Natural killer cell treated with Interleukin-12 subunit alpha and Interleukin-12 subunit beta and Interleukin-15 and Interleukin-18, amount 100 ng/mL, for 72 hours (primary cell): Measurements from ENCODE around the gene ICA1. TPM values are rescaled to one million over a fixed set of nuclear protein-coding genes. Genes with fewer than 3 reads are reported as not detected.
"Not testable (repeated sequence)": the region's sequence is repeated elsewhere in the genome, so short reads cannot be mapped to it uniquely, and the experiment has no call there.

Experiments used
- ATAC-seq, 2 donors: fragments of 150-1000 bp; cut with Tn5 transposase in 1 of 2; sonication (Bioruptor Pico), chemical (Tn5 transposase) in 1 of 2; 2 replicates each; pipeline ENCODE4 v1.10.0; 2021
- DNase-seq: peaks from one replicate; pipeline ENCODE4 v3.0.0; 2022; ENCODE audit warnings: low spot score
- H3K27ac Mint-ChIP-seq, 2 donors: 1 replicate in 1 of 2; 2 replicates in 1 of 2; pipeline ENCODE4 v1.8.0; 2022; ENCODE audit warnings: mixed read lengths in 2 of 2, mild to moderate bottlenecking in 1 of 2, moderate library complexity in 1 of 2
- H3K27me3 Mint-ChIP-seq, 2 donors: 1 replicate in 1 of 2; 2 replicates in 1 of 2; pipeline ENCODE4 v1.8.0; 2022; ENCODE audit warnings: mixed read lengths in 2 of 2
- H3K36me3 Mint-ChIP-seq: one replicate; pipeline ENCODE4 v1.8.0; 2022; ENCODE audit warnings: mixed read lengths
- H3K4me1 Mint-ChIP-seq, 2 donors: 1 replicate in 1 of 2; 2 replicates in 1 of 2; pipeline ENCODE4 v1.8.0; 2022; ENCODE audit warnings: low read depth in 2 of 2, mixed read lengths in 2 of 2, mild to moderate bottlenecking in 1 of 2
- H3K4me3 Mint-ChIP-seq: one replicate; pipeline ENCODE4 v1.8.0; 2022; ENCODE audit warnings: mixed read lengths
- H3K9me3 Mint-ChIP-seq: 2 replicates; pipeline ENCODE4 v1.8.0; 2022; ENCODE audit warnings: mixed read lengths
- total RNA-seq, 2 donors: library from RNA; stranded (reverse); gene quantifications; one replicate each; pipeline ENCODE4 v1.2.3, GENCODE V29; 2022

The ICA1 gene
- total RNA-seq, 2 donors from 2014 or later, result 0.31 to 0.45 TPM

- DNase-seq, result no peak
- Mint-ChIP-seq H3K27ac (no peak overlapping the region), H3K9me3 (no peaks in the 10 kb centered on the region), H3K27me3 (peaks cover 10 to 26% of the 10 kb centered on the region in 2 donors), H3K36me3 (no peaks in the 10 kb centered on the region), H3K4me3 (no peak overlapping the region), H3K4me1 (peaks cover 3 to 4% of the 10 kb centered on the region in 2 donors)
- ATAC-seq, result no peak
Measured at GRCh38 chr7:8255680-8256655, 6.0 kb downstream of the ICA1 start.

GRCh38 chr7:8254667-8255066 is 7.3 kb downstream of the ICA1 start:
- ATAC-seq, result peak in 1 of 2 donors; percentile 36
- Mint-ChIP-seq H3K27ac (no peak overlapping the region), H3K9me3 (no peaks in the 10 kb centered on the region)

GRCh38 chr7:8254215-8254614 is 7.8 kb downstream of the ICA1 start:
- Mint-ChIP-seq H3K4me1 (no peaks in the 10 kb centered on the region), H3K9me3 (no peaks in the 10 kb centered on the region), H3K4me3 (no peak overlapping the region), H3K27me3 (peaks cover 5 to 8% of the 10 kb centered on the region in 2 donors), H3K27ac (no peak overlapping the region), H3K36me3 (no peaks in the 10 kb centered on the region)
- DNase-seq, result no peak
- no peak for ATAC-seq

More at GRCh38 chr7:8254667-8255066, 7.3 kb downstream of the ICA1 start:
- no peak for DNase-seq
- Mint-ChIP-seq H3K4me1 (no peaks in the 10 kb centered on the region), H3K4me3 (no peak overlapping the region), H3K36me3 (no peaks in the 10 kb centered on the region), H3K27me3 (peaks cover 7 to 13% of the 10 kb centered on the region in 2 donors)

- no peak for ATAC-seq
- no peaks in the 10 kb centered on the region for H3K4me1 Mint-ChIP-seq
- H3K27me3 Mint-ChIP-seq, result peaks cover 10 to 20% of the 10 kb centered on the region in 2 donors
- H3K9me3 Mint-ChIP-seq, result no peaks in the 10 kb centered on the region
- no peak overlapping the region for H3K27ac Mint-ChIP-seq
- DNase-seq, result no peak
- no peaks in the 10 kb centered on the region for H3K36me3 Mint-ChIP-seq
- H3K4me3 Mint-ChIP-seq, result no peak overlapping the region
Measured at GRCh38 chr7:8251195-8251594, 10.8 kb downstream of the ICA1 start.

- ATAC-seq, result no peak
- H3K36me3 Mint-ChIP-seq, result no peaks in the 10 kb centered on the region
- no peaks in the 10 kb centered on the region for H3K4me1 Mint-ChIP-seq
- no peak for DNase-seq
- peaks cover 10 to 20% of the 10 kb centered on the region in 2 donors for H3K27me3 Mint-ChIP-seq
- H3K4me3 Mint-ChIP-seq, result no peak overlapping the region
- no peaks in the 10 kb centered on the region for H3K9me3 Mint-ChIP-seq
- H3K27ac Mint-ChIP-seq, result no peak overlapping the region
Measured at GRCh38 chr7:8250547-8250946, 11.4 kb downstream of the ICA1 start.

GRCh38 chr7:8249121-8249520 is 12.8 kb downstream of the ICA1 start:
- peaks cover 3% of the 10 kb centered on the region for H3K36me3 Mint-ChIP-seq
- peak in 1 of 2 donors; percentile 45 for ATAC-seq

GRCh38 chr7:8246020-8246419 is 15.9 kb downstream of the ICA1 start:
- peaks cover 13 to 29% of the 10 kb centered on the region in 2 donors for H3K27me3 Mint-ChIP-seq
- H3K27ac Mint-ChIP-seq, result no peak overlapping the region
- peaks cover 8% of the 10 kb centered on the region for H3K9me3 Mint-ChIP-seq
- no peak for ATAC-seq
- no peak overlapping the region for H3K4me3 Mint-ChIP-seq
- DNase-seq, result no peak
- H3K4me1 Mint-ChIP-seq, result no peaks in the 10 kb centered on the region
- peaks cover 25% of the 10 kb centered on the region for H3K36me3 Mint-ChIP-seq

More at GRCh38 chr7:8249121-8249520, 12.8 kb downstream of the ICA1 start:
- DNase-seq, result no peak
- H3K27me3 Mint-ChIP-seq, result peaks cover 9 to 16% of the 10 kb centered on the region in 2 donors
- H3K4me1 Mint-ChIP-seq, result no peaks in the 10 kb centered on the region
- no peak overlapping the region for H3K27ac Mint-ChIP-seq
- H3K4me3 Mint-ChIP-seq, result no peak overlapping the region
- no peaks in the 10 kb centered on the region for H3K9me3 Mint-ChIP-seq

- not testable (repeated sequence) for H3K27ac Mint-ChIP-seq, H3K9me3 Mint-ChIP-seq, H3K4me1 Mint-ChIP-seq, ATAC-seq, DNase-seq, H3K4me3 Mint-ChIP-seq
- peaks cover 31% of the 10 kb centered on the region for H3K36me3 Mint-ChIP-seq
- H3K27me3 Mint-ChIP-seq, result peaks cover 20 to 38% of the 10 kb centered on the region in 2 donors
Measured at GRCh38 chr7:8245032-8245431, 16.9 kb downstream of the ICA1 start.

- not testable (repeated sequence) for H3K4me3 Mint-ChIP-seq, DNase-seq, H3K4me1 Mint-ChIP-seq, ATAC-seq, H3K9me3 Mint-ChIP-seq, H3K27ac Mint-ChIP-seq
- H3K27me3 Mint-ChIP-seq, result peaks cover 20 to 34% of the 10 kb centered on the region in 2 donors
- peaks cover 31% of the 10 kb centered on the region for H3K36me3 Mint-ChIP-seq
Measured at GRCh38 chr7:8243059-8243458, 18.9 kb downstream of the ICA1 start.

GRCh38 chr7:8239702-8240362 is 22.1 kb downstream of the ICA1 start:
- H3K36me3 Mint-ChIP-seq, result peaks cover 31% of the 10 kb centered on the region
- not testable (repeated sequence) for ATAC-seq, DNase-seq, H3K27ac Mint-ChIP-seq, H3K9me3 Mint-ChIP-seq, H3K4me1 Mint-ChIP-seq, H3K4me3 Mint-ChIP-seq
- H3K27me3 Mint-ChIP-seq, result peaks cover 18 to 33% of the 10 kb centered on the region in 2 donors

GRCh38 chr7:8236780-8237407 is 25.1 kb downstream of the ICA1 start:
- Mint-ChIP-seq H3K27me3 (peaks cover 16 to 25% of the 10 kb centered on the region in 2 donors), H3K4me3 (no peak overlapping the region), H3K9me3 (no peaks in the 10 kb centered on the region), H3K4me1 (no peaks in the 10 kb centered on the region), H3K36me3 (peaks cover 6% of the 10 kb centered on the region), H3K27ac (no peak overlapping the region)
- DNase-seq (no peak), ATAC-seq (no peak)

GRCh38 chr7:8232999-8233847 is 28.7 kb downstream of the ICA1 start:
- H3K4me1 Mint-ChIP-seq, result no peaks in the 10 kb centered on the region
- ATAC-seq (no peak), DNase-seq (no peak)
- no peak overlapping the region for H3K27ac Mint-ChIP-seq
- no peaks in the 10 kb centered on the region for H3K36me3 Mint-ChIP-seq
- H3K9me3 Mint-ChIP-seq, result no peaks in the 10 kb centered on the region
- no peak overlapping the region for H3K4me3 Mint-ChIP-seq
- H3K27me3 Mint-ChIP-seq, result peaks cover 6 to 13% of the 10 kb centered on the region in 2 donors

- no peak overlapping the region for H3K4me3 Mint-ChIP-seq
- H3K27me3 Mint-ChIP-seq, result peaks cover 16 to 25% of the 10 kb centered on the region in 2 donors
- H3K4me1 Mint-ChIP-seq, result no peaks in the 10 kb centered on the region
- ATAC-seq, result no peak
- H3K36me3 Mint-ChIP-seq, result no peaks in the 10 kb centered on the region
- no peak for DNase-seq
- H3K9me3 Mint-ChIP-seq, result no peaks in the 10 kb centered on the region
- no peak overlapping the region for H3K27ac Mint-ChIP-seq
Measured at GRCh38 chr7:8229927-8230326, 32.0 kb downstream of the ICA1 start.
